ENCODE results near the gene STPG2. TPM values are rescaled to one million over a fixed set of nuclear protein-coding genes. Genes with fewer than 3 reads are reported as not detected.

The STPG2 gene
- total RNA-seq, 1 donor from 2014 or later, result not detected

DNA sequence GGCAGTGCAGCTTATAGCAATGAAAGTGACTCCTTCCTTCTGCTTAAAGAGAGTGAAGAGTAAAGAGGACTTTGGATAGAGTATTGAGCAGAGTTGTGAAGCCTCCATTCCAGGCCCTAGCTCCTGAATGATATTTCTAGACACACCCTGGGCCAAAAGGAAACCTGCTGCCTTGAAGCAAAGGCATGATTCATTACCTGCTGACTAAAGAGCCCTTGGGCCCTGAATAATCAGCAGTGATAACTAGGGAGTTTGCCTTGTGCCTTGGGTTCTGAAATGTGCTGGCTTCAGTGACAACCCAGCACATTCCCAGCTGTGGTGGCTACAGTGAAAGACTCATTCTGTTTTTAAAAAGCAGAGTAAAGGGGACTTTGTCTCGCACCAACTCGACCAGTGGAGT lies 49.2 kb downstream of the STPG2 start:
- no peak for DNase-seq (ENCODE audit: extremely low read depth, low read depth, low spot score)

DNA sequence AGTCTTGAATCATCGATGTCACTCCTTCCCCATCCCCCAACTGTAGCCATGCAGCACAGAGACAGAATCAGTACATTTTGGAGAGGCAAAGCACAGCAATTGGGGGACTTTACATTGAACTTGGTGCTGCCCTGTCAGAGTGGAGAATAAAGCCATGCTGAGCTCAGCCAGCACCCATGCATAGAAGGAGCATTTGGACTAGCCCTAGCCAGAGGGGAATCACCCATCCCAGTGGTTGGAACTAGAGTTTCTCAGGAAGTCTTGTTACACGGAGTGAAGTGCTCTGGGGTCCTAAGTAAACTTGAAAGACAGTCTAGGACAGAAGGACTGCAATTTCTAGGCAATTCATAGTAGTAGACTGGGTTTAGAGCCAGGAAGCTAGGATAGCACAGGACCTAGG lies 49.6 kb downstream of the STPG2 start:
- DNase-seq (ENCODE audit: extremely low read depth, low read depth, low spot score), result no peak

DNA sequence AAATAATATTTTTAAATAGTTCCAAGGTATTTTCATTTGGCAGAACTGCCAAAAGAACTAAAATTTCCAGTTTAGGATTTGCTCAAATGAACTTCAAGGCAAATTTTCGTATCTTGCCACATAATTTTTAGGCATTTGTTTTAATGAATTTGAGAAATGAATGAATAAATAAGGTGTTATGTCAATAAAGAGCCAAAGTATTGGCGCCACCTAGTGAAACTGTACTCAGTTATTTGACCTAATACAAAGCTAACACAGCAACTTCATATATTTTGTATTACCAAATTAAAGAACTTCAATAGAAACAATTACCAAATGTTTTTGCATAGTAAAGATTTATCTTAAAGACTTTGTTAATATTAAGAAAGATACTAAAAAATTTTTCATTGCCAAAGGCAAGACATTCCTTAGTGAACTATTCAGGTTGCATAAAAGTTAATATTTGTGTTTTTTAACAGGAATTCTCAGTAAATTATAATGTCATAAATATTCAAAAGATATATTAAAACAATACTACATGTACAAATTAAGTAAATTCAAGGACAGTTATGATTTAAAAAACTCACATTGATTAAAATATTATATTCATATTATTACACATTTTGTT lies 50.3 kb downstream of the STPG2 start:
- DNase-seq (ENCODE audit: extremely low read depth, low read depth, low spot score), result peak; percentile 18

DNA sequence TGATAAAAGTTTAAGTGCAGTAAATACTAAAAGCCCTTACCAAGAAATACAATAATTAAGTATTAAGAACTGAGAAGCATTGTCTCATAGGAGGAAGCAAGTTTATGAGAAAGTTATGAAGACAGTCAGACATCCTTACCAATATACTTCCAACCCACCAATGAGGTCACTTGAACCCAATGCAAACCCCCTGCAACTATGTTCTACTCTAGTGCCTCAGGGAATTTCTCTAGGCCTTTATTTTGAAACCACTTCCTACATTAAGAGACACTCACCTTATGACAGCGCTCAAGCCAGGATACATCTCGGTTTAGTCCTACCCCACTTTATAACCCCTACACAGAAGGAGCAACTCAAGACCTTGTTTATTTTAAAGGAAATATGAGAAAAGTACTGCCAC lies 61.3 kb downstream of the STPG2 start:
- DNase-seq (ENCODE audit: extremely low read depth, low read depth, low spot score), result no peak

DNA sequence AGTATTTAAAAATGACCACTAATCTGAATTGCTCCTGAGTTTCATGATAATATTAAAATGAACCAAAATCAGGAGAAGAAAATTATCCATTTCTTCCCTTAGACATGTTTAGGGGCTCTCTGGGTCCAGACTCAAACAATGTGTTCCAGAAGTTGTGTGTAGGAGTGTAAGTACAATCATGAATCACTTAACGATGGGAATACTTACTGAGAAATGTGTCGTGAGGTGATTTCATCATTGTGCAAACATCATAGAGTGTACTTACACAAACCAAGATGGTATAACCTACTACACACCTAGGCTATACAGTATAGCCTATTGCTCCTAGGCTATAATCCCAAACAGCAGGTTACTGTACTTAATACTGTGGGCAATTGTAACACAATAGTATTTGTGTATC lies 74.8 kb downstream of the STPG2 start:
- DNase-seq (ENCODE audit: extremely low read depth, low read depth, low spot score), result no peak

DNA sequence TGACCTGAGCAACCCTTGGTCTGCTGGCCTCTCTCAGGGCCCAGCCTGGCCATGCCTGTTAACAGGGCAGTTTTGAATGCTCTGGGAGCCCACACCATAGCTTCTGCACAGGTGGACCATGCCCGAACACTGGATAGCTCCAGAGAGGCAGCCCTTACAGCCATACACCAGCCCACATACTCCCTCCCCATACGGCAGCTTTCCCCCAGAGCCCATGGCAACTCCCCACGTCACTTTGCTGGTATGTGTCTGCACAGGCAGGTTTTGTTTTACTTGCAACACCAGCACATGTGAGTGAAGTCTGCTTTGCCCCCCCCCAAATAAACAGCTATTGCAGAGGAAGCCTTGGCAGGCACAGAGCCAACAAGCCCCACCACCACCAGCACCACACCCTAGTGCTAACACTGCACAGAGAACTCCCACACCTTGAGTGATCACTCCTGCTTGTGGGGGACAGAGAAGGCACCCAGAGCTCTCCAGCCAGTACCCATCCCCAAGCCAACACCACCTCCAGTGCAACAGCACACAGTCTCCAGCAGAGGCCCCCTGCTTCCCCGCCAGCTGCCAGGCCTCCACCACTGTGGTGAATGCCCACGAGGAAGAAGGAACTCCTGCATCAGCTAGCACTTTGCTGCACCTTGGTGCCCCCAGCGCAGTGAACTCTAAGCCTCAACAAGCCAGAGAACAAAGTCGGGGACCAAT lies 87.3 kb downstream of the STPG2 start:
- DNase-seq (ENCODE audit: extremely low read depth, low read depth, low spot score), result no peak

DNA sequence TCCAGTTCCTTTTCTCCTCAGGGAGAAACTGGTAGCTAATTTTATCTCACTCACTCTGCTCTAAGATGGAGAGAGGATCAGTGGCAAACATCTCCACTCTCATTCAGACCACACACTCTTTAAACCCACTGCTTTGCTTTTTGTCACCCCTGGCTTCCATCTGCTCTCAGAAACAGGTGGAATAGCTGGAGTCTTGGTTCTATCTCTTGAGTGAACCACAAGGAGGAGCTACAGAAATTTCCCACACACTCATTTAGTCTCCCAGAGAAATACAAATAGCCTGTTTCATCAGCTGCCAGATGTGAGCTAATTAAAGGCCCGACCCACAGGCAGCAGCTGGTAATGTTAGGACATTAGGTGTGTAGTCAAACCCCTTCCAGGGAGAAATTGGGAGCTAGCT lies 96.6 kb downstream of the STPG2 start:
- no peak for DNase-seq (ENCODE audit: extremely low read depth, low read depth, low spot score)

DNA sequence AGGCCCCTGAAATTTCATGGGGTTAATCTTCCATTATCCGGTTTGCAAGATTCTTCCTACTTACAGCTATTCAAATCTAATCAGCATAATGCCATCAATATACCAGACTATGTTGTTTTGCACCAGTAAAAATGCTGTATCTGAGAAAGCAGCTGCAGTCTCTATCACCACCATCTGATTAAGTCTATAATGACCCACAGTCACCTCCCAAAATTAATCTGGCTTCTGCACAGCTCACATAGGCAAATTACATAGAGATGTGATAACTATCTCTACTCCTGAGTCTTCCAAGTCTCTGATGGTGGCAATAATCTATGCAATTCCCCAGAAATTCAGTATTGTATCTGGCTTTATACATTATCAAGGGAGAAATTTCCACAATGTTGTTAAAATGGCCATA lies 113.2 kb downstream of the STPG2 start:
- DNase-seq (ENCODE audit: extremely low read depth, low read depth, low spot score), result no peak

DNA sequence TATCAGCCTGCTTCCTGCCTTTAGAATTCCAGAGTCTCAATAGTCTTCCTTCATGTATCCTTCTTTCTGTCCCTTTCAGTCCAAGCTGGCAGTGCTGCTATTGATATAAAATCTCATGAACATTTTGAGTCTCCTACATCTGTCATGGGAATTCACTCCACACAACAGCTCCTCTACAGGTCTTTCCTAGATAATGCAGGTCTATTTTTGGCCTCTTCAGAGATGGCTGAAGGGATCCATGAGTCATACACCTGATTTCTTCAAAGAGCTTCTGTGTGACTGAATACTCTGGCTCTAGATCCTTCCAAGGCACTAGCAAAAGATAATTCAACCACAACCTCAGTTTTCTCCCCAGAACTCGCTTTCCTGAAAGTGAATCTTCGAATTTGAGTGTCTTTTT lies 115.4 kb downstream of the STPG2 start:
- no peak for DNase-seq (ENCODE audit: extremely low read depth, low read depth, low spot score)

DNA sequence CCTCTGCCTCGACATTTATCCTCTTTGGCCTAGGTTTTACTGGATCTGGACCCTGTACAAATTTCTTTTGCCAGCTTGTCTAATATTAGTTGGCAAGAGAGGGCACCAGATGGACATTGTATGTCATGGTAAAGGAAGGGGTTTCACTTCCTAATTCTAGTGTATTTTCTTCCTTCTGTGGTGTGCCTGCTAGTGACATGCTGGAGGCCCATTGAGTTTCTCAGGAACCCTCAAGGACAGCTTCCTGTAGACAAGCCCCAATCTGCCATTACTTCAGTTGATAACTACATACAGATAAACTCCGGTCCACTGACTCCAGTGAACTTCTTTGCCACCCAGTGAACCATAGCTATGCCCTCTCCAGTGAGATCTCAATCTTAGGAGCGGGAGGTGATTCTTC lies 116.9 kb downstream of the STPG2 start:
- no peak for DNase-seq (ENCODE audit: extremely low read depth, low read depth, low spot score)

DNA sequence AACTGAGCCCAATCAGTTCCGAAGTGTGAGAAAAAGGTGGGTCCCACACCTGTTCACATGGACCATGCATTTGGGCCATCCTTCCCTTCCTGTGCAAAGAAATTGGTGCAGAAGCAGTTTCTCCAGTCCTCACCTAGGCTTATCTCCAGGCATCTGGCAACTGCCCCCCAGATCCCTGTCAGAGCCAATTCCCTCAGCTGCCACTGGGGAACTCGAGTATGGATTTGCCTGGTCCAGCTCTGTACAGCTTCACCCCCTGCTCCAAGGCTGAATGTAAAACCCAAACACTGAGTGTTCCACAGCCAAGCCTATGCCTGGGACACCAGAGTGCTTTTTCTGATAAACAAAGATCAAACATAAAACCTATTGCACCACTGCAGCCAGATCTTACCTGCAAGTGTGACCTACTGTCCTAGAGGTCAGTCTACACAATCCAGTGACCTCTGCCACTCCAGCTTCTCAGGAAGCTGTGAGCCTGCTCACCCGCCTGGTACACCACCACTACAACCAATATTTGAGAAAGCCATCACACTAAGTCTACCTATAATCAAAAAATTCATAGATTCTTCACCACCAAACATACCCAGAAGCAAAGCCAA lies 136.4 kb downstream of the STPG2 start:
- no peak for DNase-seq (ENCODE audit: extremely low read depth, low read depth, low spot score)

DNA sequence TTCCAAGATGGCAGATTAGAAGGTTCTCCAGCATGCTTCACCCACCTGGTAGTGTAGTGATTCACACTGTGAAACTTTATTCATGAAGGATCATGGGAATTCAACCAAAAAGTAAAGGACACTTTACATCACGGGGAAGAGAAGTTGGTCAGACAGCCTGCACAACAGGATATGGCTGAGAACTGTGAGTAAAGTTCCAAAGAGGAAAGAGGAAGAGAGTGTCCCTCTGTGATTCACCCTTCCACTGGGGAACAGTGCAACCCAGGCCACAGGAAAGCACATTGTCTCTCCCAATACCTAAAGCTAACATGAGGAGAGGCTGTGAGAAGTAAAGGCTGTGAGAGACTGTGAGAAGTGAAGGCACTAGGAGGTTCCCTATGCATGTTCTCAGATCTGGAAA lies 137.2 kb downstream of the STPG2 start:
- peak; percentile 12 for DNase-seq (ENCODE audit: extremely low read depth, low read depth, low spot score)

DNA sequence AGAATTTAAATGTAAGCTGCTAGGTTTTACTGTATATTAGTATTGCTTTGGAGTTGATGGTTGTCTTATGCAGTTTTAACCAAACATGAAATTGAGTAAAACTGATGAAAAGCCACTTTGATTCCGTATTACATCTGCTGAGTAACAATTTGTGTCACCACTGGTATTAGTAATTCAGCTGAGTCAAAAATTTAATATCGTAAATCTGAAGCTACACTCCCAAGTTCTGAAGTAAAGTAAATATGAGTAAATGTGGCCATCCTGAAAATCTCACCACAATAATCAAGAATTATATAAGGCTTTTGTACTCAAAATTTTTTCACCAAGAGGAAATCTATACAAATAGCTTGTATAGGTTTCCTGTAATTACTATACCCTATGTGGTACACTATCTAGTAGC lies 142.3 kb downstream of the STPG2 start:
- no peak for DNase-seq (ENCODE audit: extremely low read depth, low read depth, low spot score)

DNA sequence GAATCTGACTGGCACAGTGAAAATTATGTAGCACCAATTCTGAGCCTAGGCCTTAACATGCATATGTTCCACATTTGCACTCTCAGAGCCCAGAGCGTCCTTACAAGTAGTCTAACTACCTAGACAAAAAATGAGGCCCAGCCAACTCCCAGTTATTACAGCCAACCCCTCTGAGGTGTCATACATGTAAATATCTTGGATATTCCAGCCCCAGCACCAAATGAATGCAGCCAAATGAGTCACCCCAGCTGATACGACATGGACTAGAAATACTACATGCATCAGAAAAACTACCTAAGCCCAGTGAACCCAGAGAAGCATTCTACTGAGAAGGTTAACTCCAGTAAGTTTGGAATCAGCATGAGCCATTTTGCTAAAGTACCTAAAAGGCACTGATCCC lies 145.1 kb downstream of the STPG2 start:
- DNase-seq (ENCODE audit: extremely low read depth, low read depth, low spot score), result no peak

DNA sequence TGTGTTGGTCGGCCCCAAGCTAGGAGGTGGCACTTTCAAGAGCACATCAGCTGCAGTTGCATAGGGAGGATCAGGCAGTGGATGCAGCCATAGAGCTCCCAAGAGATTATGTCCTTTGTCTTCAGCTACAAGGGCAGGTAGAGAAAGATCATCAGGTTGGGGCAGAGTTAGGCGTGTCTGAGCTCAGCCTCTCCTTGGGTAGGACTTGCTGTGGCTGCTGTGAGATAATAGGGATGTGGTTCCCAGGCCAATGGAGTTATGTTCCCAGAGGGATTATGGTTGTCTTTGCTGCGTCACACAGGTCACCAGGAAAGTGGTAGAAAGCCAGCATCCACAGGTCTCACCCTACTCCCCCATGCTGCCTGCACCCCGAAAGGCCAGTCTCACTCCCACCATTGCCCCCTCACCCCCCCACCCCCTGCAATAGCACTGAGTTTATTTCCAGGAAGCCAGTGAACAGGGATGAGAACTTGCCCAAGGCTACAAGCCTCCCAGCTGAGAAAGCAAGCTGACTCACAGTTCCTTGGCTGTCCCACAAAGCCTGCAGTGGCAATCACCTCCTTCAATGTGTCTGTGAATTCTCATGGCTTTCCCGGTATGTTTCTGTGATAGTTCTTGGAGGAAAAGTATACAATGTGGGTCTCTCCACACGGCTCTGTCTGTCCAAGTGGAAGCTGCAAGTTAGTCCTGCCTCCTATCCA lies 148.4 kb downstream of the STPG2 start:
- no peak for DNase-seq (ENCODE audit: extremely low read depth, low read depth, low spot score)

DNA sequence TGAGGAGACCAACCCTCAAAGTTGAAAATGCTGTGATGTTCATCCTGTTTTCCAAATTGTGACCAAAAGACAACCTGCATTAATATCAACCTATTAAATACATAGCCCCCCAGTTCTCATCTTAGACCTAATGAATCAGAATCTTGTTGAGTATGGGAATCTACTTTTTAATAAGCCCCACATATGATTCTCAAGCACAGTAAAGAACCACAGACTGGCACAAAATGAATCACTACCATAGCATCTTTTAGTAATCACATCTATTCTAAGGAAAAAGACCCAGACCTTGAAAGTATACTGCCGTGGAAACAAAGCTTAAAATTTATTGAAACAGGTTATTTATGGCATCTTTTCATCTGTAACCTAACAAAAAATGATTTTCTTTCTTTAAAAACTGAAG lies 152.9 kb downstream of the STPG2 start:
- DNase-seq (ENCODE audit: extremely low read depth, low read depth, low spot score), result no peak

DNA sequence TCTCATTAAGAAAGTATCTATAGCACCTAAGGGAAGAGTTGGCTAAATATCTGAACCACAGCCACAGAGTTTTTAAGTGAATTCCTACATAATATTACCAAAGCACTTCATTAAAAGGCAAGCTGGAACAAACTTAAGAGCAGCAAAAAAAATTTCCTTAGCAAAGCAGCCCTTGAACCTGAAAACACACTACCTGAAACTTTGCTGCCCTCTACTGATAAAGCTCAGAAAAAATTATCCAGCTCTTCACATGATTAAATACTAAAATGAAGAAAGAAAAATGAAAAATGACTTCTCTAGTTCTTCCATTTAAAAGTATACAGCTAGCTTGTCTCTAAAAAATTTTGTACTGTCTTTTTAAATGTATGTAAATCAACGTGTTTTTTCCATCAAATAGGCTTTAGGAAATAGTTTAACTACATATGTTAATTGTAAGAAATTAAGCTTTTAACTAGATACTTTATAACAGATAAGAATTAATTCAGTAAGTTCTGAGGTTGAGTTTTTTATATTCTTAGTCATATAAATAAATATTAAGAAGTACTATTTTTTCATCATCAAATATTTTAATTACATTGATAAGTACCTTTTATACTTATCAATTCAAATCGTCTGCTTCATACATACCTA lies 156.1 kb downstream of the STPG2 start:
- DNase-seq (ENCODE audit: extremely low read depth, low read depth, low spot score), result peak; percentile 50

DNA sequence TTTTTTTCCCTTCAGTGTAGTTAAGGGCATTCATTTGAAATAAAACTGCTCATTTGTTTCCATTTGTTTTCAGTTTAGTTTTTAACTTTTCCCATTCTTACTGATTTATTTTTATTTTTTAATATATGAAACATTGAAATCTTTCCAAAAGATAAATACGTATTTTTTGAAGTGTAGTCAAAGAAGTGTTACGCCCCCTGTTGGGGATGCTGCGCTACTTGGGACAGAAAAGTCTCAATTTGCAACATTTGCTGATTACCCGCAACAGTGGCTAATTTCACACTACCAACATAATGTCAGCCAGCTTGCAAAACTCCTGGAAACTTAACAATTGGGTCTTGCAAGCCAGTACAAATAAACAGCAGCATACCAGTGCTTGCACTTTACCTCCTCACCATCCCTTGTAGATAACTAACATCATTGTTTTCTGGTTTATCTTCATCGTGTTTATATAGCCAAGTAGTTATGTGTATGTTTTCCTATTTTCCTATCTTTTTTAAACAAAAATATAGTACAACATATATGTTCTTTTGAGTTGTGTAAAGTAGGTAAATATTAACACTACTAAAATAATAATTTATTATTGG lies 158.6 kb downstream of the STPG2 start:
- DNase-seq (ENCODE audit: extremely low read depth, low read depth, low spot score), result no peak

DNA sequence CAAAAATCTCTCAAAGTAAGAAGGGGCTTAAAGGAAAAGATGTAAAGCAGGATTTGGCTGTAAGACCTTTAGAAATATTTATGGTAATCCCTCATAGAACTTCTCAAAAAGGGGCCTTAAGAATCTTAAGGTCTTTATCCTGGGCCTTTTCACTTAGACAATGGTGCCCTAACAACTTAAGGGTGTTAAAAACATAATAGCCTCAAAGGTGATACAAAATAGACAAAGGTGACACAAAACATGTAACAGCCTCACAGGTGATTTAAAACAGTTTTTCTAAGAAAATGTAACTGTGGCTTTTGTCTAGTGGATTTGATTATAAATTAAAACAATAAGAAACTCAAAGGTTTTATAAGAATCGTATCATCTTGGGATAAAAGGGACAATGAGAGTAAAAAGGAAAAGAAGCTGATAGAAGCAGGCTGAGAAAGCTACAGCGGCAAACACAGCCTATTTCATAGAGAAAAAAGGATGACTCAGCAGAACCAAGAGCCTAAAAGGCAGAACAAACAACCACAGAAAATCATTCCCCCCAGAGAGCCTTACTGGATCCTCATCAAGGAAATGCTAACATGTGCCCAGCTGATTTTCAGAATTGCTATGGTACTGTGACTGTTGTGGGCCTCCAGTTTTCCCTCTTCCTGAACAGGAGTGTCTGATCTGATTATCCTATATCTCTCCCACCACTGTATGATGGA lies 164.3 kb downstream of the STPG2 start:
- no peak for DNase-seq (ENCODE audit: extremely low read depth, low read depth, low spot score)

DNA sequence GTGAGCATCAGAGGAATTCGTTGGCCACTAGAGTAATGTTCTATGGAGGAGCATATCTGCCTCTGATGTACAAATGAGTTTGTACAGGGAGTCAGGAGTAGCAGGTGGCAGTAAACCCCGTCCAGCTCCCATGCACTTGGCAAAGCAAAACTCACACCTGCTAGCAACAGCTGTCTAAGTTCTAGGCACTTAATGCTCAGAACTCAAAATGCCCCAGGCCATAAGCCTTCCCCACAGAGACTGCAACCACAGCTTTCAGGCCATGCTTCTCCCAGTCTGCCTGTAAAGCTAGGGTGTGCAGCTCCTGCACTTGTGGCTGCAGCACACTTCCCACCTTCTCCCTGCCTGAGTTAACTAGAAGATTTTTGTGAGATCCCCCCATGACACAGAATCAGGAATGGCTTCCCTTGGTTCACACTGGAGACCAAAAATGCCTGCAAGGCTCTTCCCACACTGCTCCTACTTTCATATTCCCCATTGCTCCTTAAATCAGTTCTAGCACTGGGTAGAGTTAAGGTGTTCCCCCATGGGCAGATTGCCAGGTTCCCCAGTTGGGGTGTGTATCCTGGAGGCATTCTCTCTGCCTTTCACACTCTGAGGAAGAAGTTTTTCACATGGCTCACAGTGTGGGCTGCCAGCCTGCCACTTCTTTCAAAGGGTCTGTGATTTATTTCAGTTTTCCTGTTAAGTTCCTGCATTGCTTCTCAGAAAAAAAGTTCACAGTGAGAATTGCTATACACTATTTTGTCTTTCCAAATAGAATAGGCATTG lies 189.9 kb downstream of the STPG2 start:
- DNase-seq (ENCODE audit: extremely low read depth, low read depth, low spot score), result no peak
